MM.1S (cell line): ENCODE measurements around the gene CADM2.

ENCODE experiments used
- DNase-seq: peaks from one replicate; pipeline ENCODE4 v3.0.0-alpha.2; 2015
- H2AFZ ChIP-seq: fragments of 300-600 bp; sonication (generic); 2 replicates; pipeline ENCODE4 v1.6.0; 2016; ENCODE audit warnings: antibody characterized with exemption, low read length
- H3F3A ChIP-seq: fragments of 300-600 bp; sonication (generic); 2 replicates; pipeline ENCODE4 v1.6.1; 2016; ENCODE audit warnings: mild to moderate bottlenecking, antibody characterized with exemption, low read length, moderate library complexity, mixed read lengths; ENCODE audit not compliant: insufficient read depth
- H3K27ac ChIP-seq: fragments of 300-600 bp; sonication (generic); 2 replicates; pipeline ENCODE4 v1.5.1; 2016; ENCODE audit warnings: mild to moderate bottlenecking, low read length
- H3K27me3 ChIP-seq: fragments of 300-600 bp; sonication (generic); replicated peaks from 2 replicates; pipeline ENCODE4 v1.6.0; 2016; ENCODE audit warnings: low read length; ENCODE audit not compliant: insufficient read depth
- H3K36me3 ChIP-seq: fragments of 300-600 bp; sonication (generic); replicated peaks from 2 replicates; pipeline ENCODE4 v1.6.1; 2016; ENCODE audit warnings: mild to moderate bottlenecking, low read length, mixed read lengths; ENCODE audit not compliant: insufficient read depth
- H3K4me1 ChIP-seq: fragments of 300-600 bp; sonication (generic); 2 replicates; pipeline ENCODE4 v1.6.1; 2016; ENCODE audit warnings: low read length, mixed read lengths
- H3K4me2 ChIP-seq: fragments of 300-600 bp; sonication (generic); 2 replicates; pipeline ENCODE4 v1.6.0; 2016; ENCODE audit warnings: low read depth, low read length
- H3K4me3 ChIP-seq: fragments of 300-600 bp; sonication (generic); 2 replicates; pipeline ENCODE4 v1.5.1; 2016; ENCODE audit warnings: low read length, mixed read lengths
- H3K79me2 ChIP-seq: fragments of 300-600 bp; sonication (generic); 2 replicates; pipeline ENCODE4 v1.6.1; 2016; ENCODE audit warnings: mixed run types, low read length, mixed read lengths
- H3K9ac ChIP-seq: fragments of 300-600 bp; sonication (generic); 2 replicates; pipeline ENCODE4 v1.6.1; 2016; ENCODE audit warnings: low read length, mixed read lengths
- H3K9me2 ChIP-seq: fragments of 300-600 bp; sonication (generic); replicated peaks from 2 replicates; pipeline ENCODE4 v1.6.1; 2016; ENCODE audit warnings: mild to moderate bottlenecking, low read length, mixed read lengths; ENCODE audit not compliant: insufficient read depth
- H3K9me3 ChIP-seq: fragments of 300-600 bp; sonication (generic); replicated peaks from 2 replicates; pipeline ENCODE4 v1.6.1; 2016; ENCODE audit warnings: mild to moderate bottlenecking, low read length, mixed read lengths; ENCODE audit not compliant: insufficient read depth
- H4K20me1 ChIP-seq: fragments of 300-600 bp; sonication (generic); 2 replicates; pipeline ENCODE4 v1.6.1; 2016; ENCODE audit warnings: mild to moderate bottlenecking, low read length, moderate library complexity, mixed read lengths; ENCODE audit not compliant: insufficient read depth
- CTCF ChIP-seq: fragments of 300-600 bp; sonication (generic); IDR thresholded peaks from 2 replicates; pipeline ENCODE4 v1.5.1; 2016; ENCODE audit warnings: antibody characterized with exemption, low read length, mixed read lengths
- EZH2 ChIP-seq: fragments of 300-600 bp; sonication (generic); optimal IDR thresholded peaks from 2 replicates; pipeline ENCODE3; 2017; ENCODE audit warnings: low read depth, mild to moderate bottlenecking, antibody characterized with exemption, low read length, mixed read lengths
- EZH2phosphoT487 ChIP-seq: fragments of 300-600 bp; sonication (generic); IDR thresholded peaks from 2 replicates; pipeline ENCODE4 v1.6.1; 2018; ENCODE audit warnings: antibody characterized with exemption, low read length

The CADM2 gene

DNA sequence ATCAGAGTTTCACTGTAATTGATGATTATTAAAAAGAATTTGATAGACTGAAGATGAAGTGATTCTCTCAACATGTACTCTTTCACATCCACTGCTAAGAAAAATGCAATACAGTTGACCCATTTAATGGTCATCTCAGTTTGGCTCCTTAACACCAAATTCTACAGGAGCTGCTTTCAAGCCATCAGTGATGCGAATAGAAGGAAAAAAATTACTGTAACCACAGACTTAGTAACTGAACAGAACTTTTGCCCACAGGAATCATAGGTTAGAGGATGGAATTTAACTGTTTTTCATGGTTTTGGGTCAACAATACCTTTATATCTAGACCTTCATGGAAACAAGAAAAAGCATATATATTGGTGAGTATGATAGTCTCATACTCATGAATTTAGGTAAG is 633.5 kb downstream of the CADM2 start:
- Histone ChIP-seq H3K4me3 (no peak overlapping the region), H3F3A (no peaks in the 10 kb centered on the region), H3K79me2 (no peaks in the 10 kb centered on the region), H2AFZ (no peak overlapping the region), H4K20me1 (no peaks in the 10 kb centered on the region), H3K4me1 (no peaks in the 10 kb centered on the region), H3K27me3 (peaks cover 16% of the 10 kb centered on the region; the same call in 1 of the 2 replicates), H3K27ac (no peak overlapping the region), H3K9ac (no peak overlapping the region), H3K4me2 (no peak overlapping the region), H3K9me2 (no peaks in the 10 kb centered on the region), H3K36me3 (no peaks in the 10 kb centered on the region), H3K9me3 (no peaks in the 10 kb centered on the region)
- DNase-seq = no peak
- TF ChIP-seq EZH2phosphoT487 = no peak
- TF ChIP-seq CTCF = no peak
- no peak for TF ChIP-seq EZH2

DNA sequence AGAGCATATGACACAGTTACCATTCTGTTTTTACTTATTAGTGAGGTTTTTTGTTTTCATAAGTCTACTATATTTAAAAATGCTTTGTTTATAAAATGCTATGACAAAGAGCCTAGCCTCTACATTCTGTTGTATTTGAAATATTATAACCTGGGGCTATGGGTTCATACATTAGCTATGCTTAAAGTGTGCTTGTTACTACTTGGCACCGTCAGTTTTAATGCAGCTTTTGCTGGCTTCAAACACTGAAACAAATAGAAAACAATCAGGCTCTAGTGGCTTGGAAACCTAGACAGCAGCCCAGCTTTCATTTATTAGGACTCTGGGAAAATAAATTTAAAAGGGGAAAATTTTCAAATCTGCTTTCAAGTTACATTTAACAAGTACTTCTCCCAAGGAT is 635.9 kb downstream of the CADM2 start:
- Histone ChIP-seq H3K9me2 (no peaks in the 10 kb centered on the region), H3K9me3 (no peaks in the 10 kb centered on the region), H3K4me3 (no peak overlapping the region), H3K4me1 (no peaks in the 10 kb centered on the region), H3F3A (no peaks in the 10 kb centered on the region), H3K4me2 (no peak overlapping the region), H3K36me3 (no peaks in the 10 kb centered on the region), H4K20me1 (no peaks in the 10 kb centered on the region), H3K79me2 (no peaks in the 10 kb centered on the region), H2AFZ (no peak overlapping the region), H3K27me3 (no peaks in the 10 kb centered on the region), H3K27ac (no peak overlapping the region), H3K9ac (no peak overlapping the region)
- TF ChIP-seq EZH2phosphoT487 (no peak), CTCF (no peak), EZH2 (no peak)
- DNase-seq = no peak

DNA sequence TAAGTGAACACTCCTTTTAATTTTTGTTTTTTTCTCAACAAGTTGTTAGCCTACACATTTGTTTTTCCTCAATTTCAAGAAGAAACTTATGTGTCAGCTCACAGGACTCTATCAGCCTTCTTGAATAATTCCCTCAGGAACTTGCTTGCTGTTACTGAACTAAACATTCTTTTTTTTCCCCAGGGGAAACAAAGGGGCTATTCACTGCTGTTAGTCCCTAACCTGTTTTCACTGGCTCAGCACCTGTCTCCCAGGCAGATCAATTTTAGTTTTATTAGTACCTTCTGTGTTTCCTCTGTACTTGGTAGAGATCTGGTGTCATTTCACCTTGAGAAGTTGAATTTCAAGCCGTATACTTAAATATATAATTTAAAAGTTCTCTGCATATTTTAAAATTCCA is 644.6 kb downstream of the CADM2 start:
- DNase-seq = no peak
- Histone ChIP-seq H3K4me3 (no peak overlapping the region), H2AFZ (no peak overlapping the region), H3K9ac (no peak overlapping the region), H4K20me1 (no peaks in the 10 kb centered on the region), H3K79me2 (no peaks in the 10 kb centered on the region), H3K4me1 (no peaks in the 10 kb centered on the region), H3K36me3 (no peaks in the 10 kb centered on the region), H3F3A (no peaks in the 10 kb centered on the region), H3K27ac (no peak overlapping the region), H3K9me3 (no peaks in the 10 kb centered on the region), H3K27me3 (no peaks in the 10 kb centered on the region), H3K9me2 (no peaks in the 10 kb centered on the region), H3K4me2 (no peak overlapping the region)
- TF ChIP-seq EZH2 = no peak
- no peak for TF ChIP-seq EZH2phosphoT487
- TF ChIP-seq CTCF = no peak
